ENCODE measurements around the gene DGAT2L6.

The DGAT2L6 gene

GRCh38 chrX:70176938-70177533 is at the start of gene DGAT2L6:
Gene DGAT2L6, plus strand, starts transcription at chrX:70177483. Its CDS starts 100 bp downstream, at chrX:70177583.
- Histone ChIP-seq H3K36me3 (ENCODE audit: insufficient read depth) (no peaks in the 10 kb centered on the region), H3K79me2 (ENCODE audit: insufficient read depth, low read depth) (no peaks in the 10 kb centered on the region), H2AFZ (ENCODE audit: low read depth) (no peak within 1 kb of the TSS), H3K4me2 (no peak within 1 kb of the TSS), H3K4me1 (ENCODE audit: low read depth, poor library complexity, severe bottlenecking) (no peaks in the 10 kb centered on the region), H3K4me3 (IDR thresholded peaks at IDR 0.05; ENCODE audit: insufficient read depth, low read depth, low read length) (no peak within 1 kb of the TSS), H3K27me3 (ENCODE audit: insufficient read depth, low read depth) (no peaks in the 10 kb centered on the region), H3K27ac (no peak within 1 kb of the TSS), H3K9ac (no peak within 1 kb of the TSS), H4K20me1 (ENCODE audit: insufficient read depth) (no peaks in the 10 kb centered on the region)
- TF ChIP-seq CTCF (conservative IDR thresholded peaks at IDR 0.05; ENCODE audit: low read depth, low read length), result no peak

- H3K4me1 ChIP-seq (ENCODE audit: low read depth, poor library complexity, severe bottlenecking), result peaks cover 10% of the 10 kb centered on the region
- no peaks in the 10 kb centered on the region for H3K27me3 ChIP-seq (ENCODE audit: insufficient read depth, low read depth)
- no peak overlapping the region for H2AFZ ChIP-seq (ENCODE audit: low read depth)
- H4K20me1 ChIP-seq (ENCODE audit: insufficient read depth), result no peaks in the 10 kb centered on the region
- H3K4me2 ChIP-seq, result no peak overlapping the region
- no peak overlapping the region for H3K9ac ChIP-seq
- no peak overlapping the region for H3K27ac ChIP-seq
- H3K4me3 ChIP-seq (IDR thresholded peaks at IDR 0.05; ENCODE audit: insufficient read depth, low read depth, low read length), result no peak overlapping the region
- no peaks in the 10 kb centered on the region for H3K79me2 ChIP-seq (ENCODE audit: insufficient read depth, low read depth)
- H3K36me3 ChIP-seq (ENCODE audit: insufficient read depth), result no peaks in the 10 kb centered on the region
- no peak for TF ChIP-seq CTCF (conservative IDR thresholded peaks at IDR 0.05; ENCODE audit: low read depth, low read length)
Measured at GRCh38 chrX:70128071-70128470, 49.2 kb upstream of the DGAT2L6 start.

- TF ChIP-seq CTCF (conservative IDR thresholded peaks at IDR 0.05; ENCODE audit: low read depth, low read length), result no peak
- no peaks in the 10 kb centered on the region for H3K27me3 ChIP-seq (ENCODE audit: insufficient read depth, low read depth)
Measured at GRCh38 chrX:70129816-70130215, 47.5 kb upstream of the DGAT2L6 start.

GRCh38 chrX:70132224-70132623 is 45.1 kb upstream of the DGAT2L6 start:
- H3K4me1 ChIP-seq (ENCODE audit: low read depth, poor library complexity, severe bottlenecking), result peaks cover 19% of the 10 kb centered on the region
- H3K27me3 ChIP-seq (ENCODE audit: insufficient read depth, low read depth), result no peaks in the 10 kb centered on the region
- peak overlapping the region; percentile 93 for H2AFZ ChIP-seq (ENCODE audit: low read depth)
- peaks cover 15% of the 10 kb centered on the region for H3K79me2 ChIP-seq (ENCODE audit: insufficient read depth, low read depth)
- H3K27ac ChIP-seq, result peak overlapping the region; percentile 96
- no peak overlapping the region for H3K4me3 ChIP-seq (IDR thresholded peaks at IDR 0.05; ENCODE audit: insufficient read depth, low read depth, low read length)
- peak overlapping the region; percentile 81; the same call in 1 of the 2 replicates for H3K9ac ChIP-seq
- no peaks in the 10 kb centered on the region for H4K20me1 ChIP-seq (ENCODE audit: insufficient read depth)
- TF ChIP-seq CTCF (conservative IDR thresholded peaks at IDR 0.05; ENCODE audit: low read depth, low read length), result no peak
- H3K36me3 ChIP-seq (ENCODE audit: insufficient read depth), result no peaks in the 10 kb centered on the region
- peak overlapping the region; percentile 60 for H3K4me2 ChIP-seq

More at GRCh38 chrX:70129816-70130215, 47.5 kb upstream of the DGAT2L6 start:
- peaks cover 11% of the 10 kb centered on the region for H3K79me2 ChIP-seq (ENCODE audit: insufficient read depth, low read depth)
- H3K9ac ChIP-seq, result no peak overlapping the region
- H4K20me1 ChIP-seq (ENCODE audit: insufficient read depth), result no peaks in the 10 kb centered on the region
- no peaks in the 10 kb centered on the region for H3K36me3 ChIP-seq (ENCODE audit: insufficient read depth)
- peaks cover 13% of the 10 kb centered on the region for H3K4me1 ChIP-seq (ENCODE audit: low read depth, poor library complexity, severe bottlenecking)
- no peak overlapping the region for H3K4me2 ChIP-seq
- no peak overlapping the region for H2AFZ ChIP-seq (ENCODE audit: low read depth)
- no peak overlapping the region for H3K4me3 ChIP-seq (IDR thresholded peaks at IDR 0.05; ENCODE audit: insufficient read depth, low read depth, low read length)
- no peak overlapping the region for H3K27ac ChIP-seq

All from KMS-11 (cell line).